DMS53 treated with DMSO at 0.1 percent for 48 hours (cell line): ENCODE measurements around the gene CCDC83.
"Not testable (repeated sequence)": the region's sequence is repeated elsewhere in the genome, so short reads cannot be mapped to it uniquely, and the experiment has no call there.

Experiments used
- DNase-seq: peaks from one replicate; lab custom pipeline; 2025; ENCODE audit not compliant: unreplicated experiment; lab: John Stamatoyannopoulos, UW

The CCDC83 gene

DNA sequence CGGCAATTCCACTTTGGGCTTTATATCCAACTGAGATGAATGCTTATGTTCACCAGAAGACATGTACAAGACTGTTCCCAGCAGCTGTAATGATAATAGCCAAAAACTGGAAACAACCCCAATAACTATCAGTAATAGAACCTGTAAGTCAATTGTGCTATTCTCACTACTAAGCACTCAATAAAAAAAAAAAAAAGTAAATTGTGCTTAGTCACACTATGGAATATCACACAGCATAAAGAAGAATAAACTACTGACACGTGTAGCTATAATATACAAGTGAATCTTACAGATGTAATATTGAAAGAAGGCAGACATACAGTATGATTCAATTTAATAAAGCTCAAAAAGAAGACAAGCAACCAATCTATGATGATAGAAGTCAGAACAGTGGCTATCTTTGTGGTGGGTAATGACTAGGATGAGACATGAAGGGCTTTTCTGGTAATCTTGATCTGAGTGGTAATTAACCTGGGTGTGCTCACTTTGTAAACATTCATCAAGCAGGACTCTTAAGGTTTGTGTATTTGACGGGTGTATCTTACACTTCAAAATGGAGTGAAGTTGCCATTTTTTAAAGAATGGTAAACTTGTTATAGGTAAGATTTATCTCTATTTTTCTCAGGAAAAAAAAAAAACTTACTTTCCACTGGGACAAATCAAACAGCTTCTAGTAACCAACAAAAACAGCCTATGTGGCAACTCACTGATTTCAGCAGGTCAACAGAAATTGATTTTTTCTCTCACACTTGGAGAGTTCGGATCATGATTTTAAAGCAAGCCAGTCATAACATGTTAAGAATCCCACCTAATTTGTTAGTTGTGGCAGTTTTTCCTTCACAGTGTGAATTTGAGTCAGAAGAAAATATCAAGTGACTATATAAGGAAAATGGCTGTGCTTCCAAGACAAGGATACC lies 84.2 kb downstream of the CCDC83 start:
- peak; percentile 47 for DNase-seq

DNA sequence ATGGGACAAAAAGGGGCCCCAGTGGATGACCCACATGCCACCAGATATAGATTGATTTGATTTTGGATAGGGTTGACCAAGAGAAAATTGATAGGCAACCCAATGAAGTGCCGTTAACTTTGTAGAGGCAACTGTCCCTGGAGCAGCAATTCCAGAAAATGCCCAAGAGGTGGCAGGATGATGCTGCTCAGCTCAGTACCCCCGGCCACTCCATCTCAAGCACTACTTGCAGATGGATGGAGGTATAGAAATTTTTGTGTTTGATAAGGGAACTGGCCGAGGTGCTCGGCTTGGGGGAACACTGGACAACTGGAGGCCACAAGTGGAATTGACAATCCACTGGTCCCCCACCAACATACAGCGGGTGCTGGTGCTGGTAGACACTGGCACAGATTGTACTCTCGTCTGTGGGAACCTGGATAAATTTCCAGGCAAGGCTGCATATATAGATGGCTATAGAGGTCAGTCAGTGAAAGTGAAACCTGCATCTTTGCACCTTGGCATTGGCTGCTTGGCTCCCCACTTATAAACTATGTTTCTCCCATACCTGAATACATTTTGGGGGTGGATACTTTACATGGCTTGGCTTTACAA lies 86.3 kb downstream of the CCDC83 start:
- DNase-seq: peak; percentile 85

- no peak for DNase-seq
Observed at GRCh38 chr11:85945296-85945695, 90.1 kb downstream of the CCDC83 start.

DNA sequence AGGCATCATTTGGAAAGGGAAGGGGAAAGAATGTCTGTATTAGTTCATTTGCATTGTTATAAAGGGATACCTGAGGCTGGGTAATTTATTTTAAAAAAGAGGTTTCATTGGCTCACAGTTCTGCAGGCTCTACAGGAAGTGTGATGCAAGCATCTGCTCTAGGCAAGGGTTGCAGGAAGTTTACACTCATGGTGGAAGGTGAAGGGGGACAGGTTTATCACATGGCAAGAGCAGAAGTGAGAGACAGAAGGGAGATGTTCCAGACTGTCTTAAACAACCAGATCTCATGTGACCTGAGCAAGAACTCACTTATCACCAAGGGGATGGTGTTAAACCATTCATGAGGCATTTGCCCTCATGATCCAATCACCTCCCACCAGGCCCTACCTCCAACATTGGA lies 90.6 kb downstream of the CCDC83 start:
- DNase-seq: no peak

DNA sequence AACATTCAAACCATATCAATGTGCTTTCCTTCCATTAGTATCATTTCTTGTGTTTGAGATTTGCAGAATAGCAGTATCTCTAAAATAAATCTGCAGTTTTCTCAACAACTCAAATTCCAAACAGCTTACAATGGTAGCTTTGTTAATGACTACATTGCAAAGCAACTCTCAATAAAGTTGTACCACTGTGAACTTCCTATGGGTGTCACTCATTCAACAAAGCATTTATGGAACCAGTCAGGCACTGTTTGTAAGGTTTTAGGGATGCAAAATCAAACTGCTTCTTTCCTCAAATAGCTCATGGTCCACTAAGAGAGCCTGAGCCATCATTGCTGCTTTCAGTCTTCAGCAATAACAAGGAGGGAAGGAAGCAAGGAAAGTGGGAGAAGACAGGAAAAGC lies 91.0 kb downstream of the CCDC83 start:
- DNase-seq: no peak

- DNase-seq: no peak
Observed at GRCh38 chr11:85947431-85948272, 92.5 kb downstream of the CCDC83 start.

- DNase-seq: no peak
Observed at GRCh38 chr11:85948884-85949283, 93.7 kb downstream of the CCDC83 start.

- DNase-seq: no peak
Observed at GRCh38 chr11:85949798-85950197, 94.6 kb downstream of the CCDC83 start.

DNA sequence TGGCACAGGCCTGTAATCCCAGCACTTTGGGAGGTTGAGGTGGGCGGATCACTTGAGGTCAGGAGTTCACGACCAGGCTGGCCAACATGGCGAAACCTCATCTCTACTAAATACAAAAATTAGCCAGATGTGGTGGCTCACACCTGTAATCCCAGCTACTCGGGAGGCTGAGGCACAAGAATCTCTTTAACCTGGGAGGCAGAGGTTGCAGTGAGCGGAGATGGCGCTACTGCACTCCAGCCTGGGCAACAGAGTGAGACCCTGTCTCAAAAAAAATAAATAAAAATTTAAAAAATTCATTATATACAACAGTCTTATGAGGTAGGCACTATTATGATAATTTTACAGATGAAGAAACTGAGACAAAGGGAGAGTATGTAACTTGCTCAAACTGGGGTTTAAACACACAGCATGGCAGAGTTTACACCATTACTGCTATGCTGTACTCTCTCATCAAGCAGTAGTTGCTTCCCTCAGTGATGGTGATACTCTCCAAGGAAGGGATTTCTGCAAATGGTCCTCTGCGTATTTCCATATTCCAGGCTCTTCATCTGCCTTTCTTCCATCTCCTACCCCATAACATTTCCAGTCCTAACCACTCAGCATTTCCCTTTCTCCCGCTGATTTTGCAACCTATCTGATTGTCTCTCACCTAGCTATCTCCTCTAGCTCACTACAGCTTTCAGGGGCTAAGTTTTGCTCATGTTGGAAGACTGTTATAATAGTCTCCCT lies 95.3 kb downstream of the CCDC83 start:
- no peak for DNase-seq

DNA sequence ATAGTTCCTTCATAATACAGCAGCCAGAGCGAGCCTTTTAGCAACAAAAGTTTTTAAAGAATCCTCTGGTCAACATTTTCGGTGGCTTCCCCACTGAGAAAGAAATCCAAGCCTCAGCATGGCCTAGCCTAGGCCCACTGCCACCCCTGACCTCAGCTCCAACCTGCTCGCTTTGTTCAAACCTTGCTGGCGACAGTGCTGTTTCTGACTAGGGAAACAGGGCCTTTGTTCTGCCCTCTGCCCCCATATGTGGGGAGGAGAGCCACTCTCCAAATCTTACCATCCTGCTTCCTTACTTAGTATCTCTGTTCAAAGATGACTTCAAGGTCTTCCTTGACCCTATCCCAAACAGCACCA lies 95.8 kb downstream of the CCDC83 start:
- DNase-seq: no peak

DNA sequence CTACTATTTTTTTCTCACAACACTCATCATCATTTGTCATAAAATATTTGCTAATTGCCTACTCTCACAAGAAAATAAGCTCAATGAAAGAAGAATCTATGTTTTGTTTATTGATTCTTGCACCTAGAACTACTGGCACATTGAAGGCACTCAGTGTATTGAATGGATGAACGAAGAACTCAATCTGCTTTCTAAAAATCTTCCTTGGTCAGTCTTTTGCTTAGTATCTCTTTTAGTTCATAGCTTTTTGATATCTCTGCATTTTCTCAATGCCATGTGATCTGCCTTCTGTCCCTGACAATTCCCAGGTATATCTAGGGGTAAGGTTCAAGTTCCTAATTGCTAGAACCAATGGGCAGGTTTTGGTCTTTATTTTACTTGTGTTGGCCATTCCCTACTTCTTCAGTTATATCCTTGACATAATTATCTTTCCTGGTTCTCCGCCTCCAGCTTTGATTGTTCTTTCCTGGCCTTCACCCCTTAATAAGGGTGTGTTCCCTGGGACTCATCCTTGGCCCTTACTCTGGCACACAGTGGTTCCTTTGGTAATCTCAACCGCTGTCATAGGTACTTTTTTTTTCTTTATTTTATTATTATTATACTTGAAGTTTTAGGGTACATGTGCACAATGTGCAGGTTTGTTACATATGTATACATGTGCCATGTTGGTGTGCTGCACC lies 96.4 kb downstream of the CCDC83 start:
- no peak for DNase-seq

GRCh38 chr11:85952108-85952485 lies 96.9 kb downstream of the CCDC83 start:
- DNase-seq: not testable (repeated sequence)

DNA sequence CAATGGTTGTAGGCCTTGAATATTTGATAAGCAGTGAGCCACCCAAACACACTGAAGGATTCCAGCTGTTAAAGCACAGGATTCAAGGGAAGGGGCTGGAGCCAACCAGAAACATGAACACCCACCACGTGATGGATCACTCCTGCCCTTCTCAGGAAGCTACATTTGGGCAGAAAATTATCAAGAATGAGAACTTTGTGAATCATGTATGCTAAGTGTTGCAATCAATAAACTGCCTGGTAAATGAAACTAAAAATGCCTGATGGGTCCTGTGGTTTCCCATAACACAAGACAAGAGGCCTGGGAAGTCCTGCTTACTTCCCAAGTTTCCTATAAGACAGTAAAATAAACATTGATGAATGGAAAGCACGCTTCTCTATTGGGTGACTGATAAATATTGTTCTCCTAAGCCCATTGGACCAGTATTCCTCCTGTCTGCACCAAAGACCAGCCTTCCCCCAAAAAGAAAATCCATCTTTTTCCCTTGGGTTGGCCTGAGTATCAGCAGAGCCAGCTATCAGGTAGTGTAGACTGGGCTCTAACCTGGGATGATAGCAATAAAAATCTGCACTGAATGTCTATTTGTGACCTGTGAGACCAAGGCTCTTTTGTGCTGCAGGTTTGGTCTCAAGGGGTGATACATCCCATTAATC lies 98.4 kb downstream of the CCDC83 start:
- no peak for DNase-seq

- no peak for DNase-seq
Observed at GRCh38 chr11:85955531-85955930, 100.3 kb downstream of the CCDC83 start.

DNA sequence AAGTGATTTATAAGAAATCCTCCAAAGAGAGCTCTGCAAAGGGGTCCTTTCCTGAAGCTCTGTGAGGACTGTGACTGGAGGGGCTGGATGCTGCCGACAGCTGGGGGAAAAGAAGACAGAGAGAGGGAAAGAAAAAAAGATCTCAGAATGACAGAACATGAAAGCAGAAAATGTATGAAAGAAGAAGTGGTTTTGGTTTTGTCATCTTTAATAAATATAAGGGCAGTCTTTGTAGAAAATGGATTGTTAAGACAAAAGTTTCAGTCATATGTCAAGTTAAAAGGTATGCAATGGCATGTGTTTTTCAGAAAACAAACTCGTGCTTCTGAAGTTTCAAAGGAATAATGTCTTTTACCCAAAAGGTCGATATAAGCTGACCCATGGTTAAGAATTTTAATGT lies 105.5 kb downstream of the CCDC83 start:
- no peak for DNase-seq

DNA sequence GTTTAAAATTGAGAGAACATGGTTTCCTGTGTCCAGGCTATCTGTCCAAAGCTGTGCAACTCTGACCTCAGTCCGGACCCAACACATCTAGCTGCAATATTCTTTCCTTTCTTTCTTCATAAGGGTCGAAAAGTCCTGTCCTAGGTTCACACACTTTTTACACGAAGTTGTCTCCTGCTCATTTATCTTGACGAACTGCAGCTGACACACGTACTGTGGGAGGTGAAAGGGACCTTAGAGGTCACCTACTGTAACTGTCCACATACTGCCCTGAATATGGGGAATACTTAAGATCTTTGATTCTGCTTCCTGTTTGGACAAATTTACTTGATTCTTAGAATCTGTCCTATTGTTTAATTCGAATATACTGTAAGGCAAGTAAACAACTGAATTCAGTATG lies 105.9 kb downstream of the CCDC83 start:
- DNase-seq: no peak

DNA sequence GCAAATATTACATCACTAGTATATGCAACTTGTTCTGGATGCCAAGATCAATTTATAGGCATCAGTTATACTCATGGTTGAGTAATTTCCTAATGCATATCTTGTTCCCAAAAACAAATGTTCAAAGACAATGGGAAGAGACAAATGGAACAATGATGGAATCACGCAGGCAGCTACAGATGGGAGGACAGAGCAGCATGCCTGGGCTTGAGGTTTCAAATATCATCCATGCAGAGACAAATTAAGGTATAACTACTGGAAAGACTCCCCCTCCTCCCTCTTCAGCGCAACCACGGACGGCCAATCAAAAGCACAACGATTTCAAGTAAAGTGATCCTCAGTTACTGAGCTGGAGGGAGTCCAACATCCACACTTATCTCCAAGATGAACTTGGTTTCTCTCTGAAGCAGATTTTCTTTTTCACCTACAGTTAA lies 106.8 kb downstream of the CCDC83 start:
- no peak for DNase-seq

DNA sequence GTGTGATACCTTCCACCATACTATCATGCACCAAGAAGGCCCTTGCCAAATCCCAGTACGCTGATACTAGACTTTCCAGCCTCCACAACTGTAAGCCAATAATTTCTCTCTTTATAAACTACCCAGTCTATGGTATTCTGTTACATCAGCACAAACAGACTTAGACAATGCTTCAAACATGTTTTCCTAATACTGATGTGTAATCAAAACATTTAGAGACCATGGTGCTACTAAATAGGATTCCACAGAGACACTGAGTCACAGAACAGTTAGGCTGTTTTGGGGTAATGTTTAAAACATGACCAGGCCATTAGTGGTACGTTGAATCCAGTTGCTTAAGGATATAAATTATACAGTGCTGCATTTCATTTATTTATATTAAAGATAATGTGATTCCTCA lies 110.0 kb downstream of the CCDC83 start:
- no peak for DNase-seq

DNA sequence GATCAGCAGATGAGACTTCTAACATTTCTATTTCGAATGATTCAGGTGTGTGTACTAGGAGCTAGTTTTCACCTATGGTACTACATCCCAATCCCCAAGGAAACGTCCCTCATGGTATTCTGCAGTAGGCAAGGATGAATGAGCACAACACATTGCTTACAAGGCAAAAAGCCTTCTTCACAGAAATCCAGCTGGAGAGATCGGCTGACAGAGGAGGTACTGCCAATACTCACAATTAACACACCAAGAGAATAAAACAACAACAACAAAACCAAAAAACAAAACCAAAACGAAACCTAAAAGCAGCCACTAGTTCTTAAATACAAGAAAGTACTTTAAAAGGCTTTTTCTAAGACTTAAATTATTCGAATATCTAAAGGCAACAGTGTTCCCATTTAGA lies 112.3 kb downstream of the CCDC83 start:
- no peak for DNase-seq
